ENCODE measurements around the gene NFIA.

Gene NFIA

DNA sequence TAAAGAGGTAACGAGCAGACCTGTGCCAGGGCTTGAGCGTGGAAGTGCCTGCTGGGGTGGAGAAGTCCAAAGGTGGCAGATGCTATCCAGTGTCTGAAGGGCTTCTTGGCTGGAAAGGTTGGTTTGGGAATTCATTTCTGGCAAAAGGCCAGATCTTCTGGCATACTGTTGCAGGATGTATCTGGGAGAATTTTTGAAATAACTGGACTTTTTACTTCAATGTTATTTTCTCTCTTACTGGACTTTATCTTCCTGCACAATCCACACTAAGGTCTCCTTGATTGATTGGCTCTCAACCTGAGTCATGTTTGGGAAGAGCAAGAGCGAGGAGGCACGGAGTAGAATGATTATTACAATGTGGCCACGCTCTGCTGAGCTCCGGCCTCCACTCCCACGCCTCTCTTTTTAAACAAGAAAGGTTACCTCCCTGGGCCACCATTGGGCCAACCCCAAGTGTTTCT, 364.2 kb downstream of the NFIA start:
- Histone ChIP-seq H3K9ac (ENCODE audit: low read depth, low read length, poor library complexity, severe bottlenecking) (no peak overlapping the region), H3K4me1 (ENCODE audit: insufficient read depth, low read length, poor library complexity, severe bottlenecking) (peaks cover 64% of the 10 kb centered on the region), H3F3A (ENCODE audit: low read depth) (no peaks in the 10 kb centered on the region), H3K79me2 (ENCODE audit: insufficient read depth, low read length) (no peaks in the 10 kb centered on the region), H3K9me2 (replicated peaks; ENCODE audit: low read depth, low read length) (no peaks in the 10 kb centered on the region), H3K4me2 (ENCODE audit: low read depth, low read length, poor library complexity, severe bottlenecking) (no peak overlapping the region), H3K9me3 (ENCODE audit: insufficient read depth, low read depth, low read length) (no peaks in the 10 kb centered on the region), H3K36me3 (ENCODE audit: insufficient read depth, low read length) (no peaks in the 10 kb centered on the region), H2AFZ (ENCODE audit: low read length) (no peak overlapping the region), H4K20me1 (ENCODE audit: insufficient read depth, low read length, poor library complexity, severe bottlenecking) (no peaks in the 10 kb centered on the region), H3K27me3 (ENCODE audit: insufficient read depth, low read length, poor library complexity, severe bottlenecking) (no peaks in the 10 kb centered on the region), H3K4me3 (ENCODE audit: low read length, poor library complexity, severe bottlenecking) (no peak overlapping the region)
- TF ChIP-seq EZH2phosphoT487 (IDR thresholded peaks at IDR 0.05; ENCODE audit: borderline replicate concordance) = no peak
- TF ChIP-seq, protein P1, sequence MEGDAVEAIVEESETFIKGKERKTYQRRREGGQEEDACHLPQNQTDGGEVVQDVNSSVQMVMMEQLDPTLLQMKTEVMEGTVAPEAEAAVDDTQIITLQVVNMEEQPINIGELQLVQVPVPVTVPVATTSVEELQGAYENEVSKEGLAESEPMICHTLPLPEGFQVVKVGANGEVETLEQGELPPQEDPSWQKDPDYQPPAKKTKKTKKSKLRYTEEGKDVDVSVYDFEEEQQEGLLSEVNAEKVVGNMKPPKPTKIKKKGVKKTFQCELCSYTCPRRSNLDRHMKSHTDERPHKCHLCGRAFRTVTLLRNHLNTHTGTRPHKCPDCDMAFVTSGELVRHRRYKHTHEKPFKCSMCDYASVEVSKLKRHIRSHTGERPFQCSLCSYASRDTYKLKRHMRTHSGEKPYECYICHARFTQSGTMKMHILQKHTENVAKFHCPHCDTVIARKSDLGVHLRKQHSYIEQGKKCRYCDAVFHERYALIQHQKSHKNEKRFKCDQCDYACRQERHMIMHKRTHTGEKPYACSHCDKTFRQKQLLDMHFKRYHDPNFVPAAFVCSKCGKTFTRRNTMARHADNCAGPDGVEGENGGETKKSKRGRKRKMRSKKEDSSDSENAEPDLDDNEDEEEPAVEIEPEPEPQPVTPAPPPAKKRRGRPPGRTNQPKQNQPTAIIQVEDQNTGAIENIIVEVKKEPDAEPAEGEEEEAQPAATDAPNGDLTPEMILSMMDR (conservative IDR thresholded peaks at IDR 0.05; ENCODE audit: low read length) = no peak

DNA sequence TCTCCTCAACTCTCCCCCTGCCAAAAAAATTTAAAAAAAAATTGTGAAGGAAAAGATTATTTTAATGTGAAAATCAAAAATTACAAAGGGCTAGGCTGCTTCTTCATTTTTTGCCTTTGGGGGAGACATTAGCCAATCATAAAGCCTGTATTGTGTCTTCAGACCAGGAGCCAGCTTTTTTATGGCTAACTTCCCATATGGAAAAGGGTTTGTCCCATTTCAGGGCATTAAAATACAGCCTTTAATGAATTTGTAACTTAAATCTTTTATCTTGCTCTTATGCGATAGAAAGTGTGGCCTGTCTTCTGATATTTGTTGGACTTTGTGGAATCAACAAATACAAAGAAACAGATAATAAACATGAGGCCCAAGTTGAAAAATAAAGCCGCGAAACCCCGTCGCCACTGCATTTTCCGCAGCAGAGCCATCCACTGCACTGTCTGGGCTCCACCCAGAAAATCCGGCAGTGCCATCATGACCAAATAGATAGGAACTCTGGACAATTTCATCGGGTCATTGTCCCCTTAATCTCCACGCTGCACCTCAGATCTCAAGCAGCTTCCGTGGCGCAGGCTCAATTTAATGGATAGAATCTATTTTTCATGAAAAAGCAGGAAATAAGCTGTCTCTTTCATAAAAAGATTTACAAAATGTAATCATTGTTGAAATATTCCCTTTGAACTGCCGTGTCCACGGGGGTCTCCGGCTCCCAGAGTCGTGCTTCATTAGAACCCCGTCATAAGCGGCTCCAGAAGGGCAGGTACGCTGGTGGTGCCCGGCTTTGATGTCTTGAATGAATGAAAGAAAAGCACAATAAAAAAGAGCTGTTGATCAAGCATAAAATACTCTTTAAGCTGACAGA, 365.0 kb downstream of the NFIA start:
- H3F3A ChIP-seq (ENCODE audit: low read depth) = no peaks in the 10 kb centered on the region
- no peak overlapping the region for H3K4me3 ChIP-seq (ENCODE audit: low read length, poor library complexity, severe bottlenecking)
- no peak for TF ChIP-seq EZH2phosphoT487 (IDR thresholded peaks at IDR 0.05; ENCODE audit: borderline replicate concordance)
- TF ChIP-seq, protein P1 (conservative IDR thresholded peaks at IDR 0.05; ENCODE audit: low read length) = no peak
- H3K4me1 ChIP-seq (ENCODE audit: insufficient read depth, low read length, poor library complexity, severe bottlenecking) = peaks cover 60% of the 10 kb centered on the region
- no peaks in the 10 kb centered on the region for H3K9me3 ChIP-seq (ENCODE audit: insufficient read depth, low read depth, low read length)
- no peak overlapping the region for H3K9ac ChIP-seq (ENCODE audit: low read depth, low read length, poor library complexity, severe bottlenecking)
- H3K9me2 ChIP-seq (replicated peaks; ENCODE audit: low read depth, low read length) = no peaks in the 10 kb centered on the region
- H3K4me2 ChIP-seq (ENCODE audit: low read depth, low read length, poor library complexity, severe bottlenecking) = no peak overlapping the region
- H3K36me3 ChIP-seq (ENCODE audit: insufficient read depth, low read length) = no peaks in the 10 kb centered on the region
- H2AFZ ChIP-seq (ENCODE audit: low read length) = no peak overlapping the region
- H3K27me3 ChIP-seq (ENCODE audit: insufficient read depth, low read length, poor library complexity, severe bottlenecking) = no peaks in the 10 kb centered on the region
- H4K20me1 ChIP-seq (ENCODE audit: insufficient read depth, low read length, poor library complexity, severe bottlenecking) = no peaks in the 10 kb centered on the region
- no peaks in the 10 kb centered on the region for H3K79me2 ChIP-seq (ENCODE audit: insufficient read depth, low read length)

DNA sequence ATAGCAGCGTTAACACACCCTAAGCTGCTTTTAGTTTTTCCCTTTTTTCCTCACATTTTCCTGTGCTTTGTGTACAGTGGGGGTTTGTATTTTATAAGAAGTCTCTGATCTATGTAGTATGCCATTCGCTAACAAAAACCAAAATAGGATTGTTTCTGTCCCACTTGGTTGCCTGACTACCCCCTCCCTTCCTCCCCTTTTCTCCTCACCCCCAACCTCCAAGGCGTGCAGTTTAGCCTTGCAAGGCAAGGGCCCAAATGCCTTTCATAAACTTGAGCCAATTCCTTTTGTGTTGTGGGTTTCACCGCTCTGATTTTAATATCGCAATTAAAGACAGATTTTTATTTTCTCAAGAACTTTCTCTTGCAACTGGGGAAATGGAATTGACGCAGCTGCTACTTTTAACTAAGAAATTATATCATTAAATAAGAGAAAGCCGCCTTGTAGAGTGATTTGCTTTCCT, 365.6 kb downstream of the NFIA start:
- Histone ChIP-seq H2AFZ (ENCODE audit: low read length) (no peak overlapping the region), H3K9ac (ENCODE audit: low read depth, low read length, poor library complexity, severe bottlenecking) (no peak overlapping the region), H3K4me3 (ENCODE audit: low read length, poor library complexity, severe bottlenecking) (no peak overlapping the region), H3K9me2 (replicated peaks; ENCODE audit: low read depth, low read length) (no peaks in the 10 kb centered on the region), H3K79me2 (ENCODE audit: insufficient read depth, low read length) (no peaks in the 10 kb centered on the region), H3K9me3 (ENCODE audit: insufficient read depth, low read depth, low read length) (no peaks in the 10 kb centered on the region), H3F3A (ENCODE audit: low read depth) (no peaks in the 10 kb centered on the region), H3K36me3 (ENCODE audit: insufficient read depth, low read length) (no peaks in the 10 kb centered on the region), H3K27me3 (ENCODE audit: insufficient read depth, low read length, poor library complexity, severe bottlenecking) (no peaks in the 10 kb centered on the region), H4K20me1 (ENCODE audit: insufficient read depth, low read length, poor library complexity, severe bottlenecking) (no peaks in the 10 kb centered on the region), H3K4me1 (ENCODE audit: insufficient read depth, low read length, poor library complexity, severe bottlenecking) (peaks cover 60% of the 10 kb centered on the region), H3K4me2 (ENCODE audit: low read depth, low read length, poor library complexity, severe bottlenecking) (no peak overlapping the region)
- no peak for TF ChIP-seq EZH2phosphoT487 (IDR thresholded peaks at IDR 0.05; ENCODE audit: borderline replicate concordance)
- TF ChIP-seq, protein P1 (conservative IDR thresholded peaks at IDR 0.05; ENCODE audit: low read length) = no peak

All from Loucy (cell line).